Measurements from ENCODE around the gene CHIT1. TPM values are rescaled to one million over a fixed set of nuclear protein-coding genes. Genes with fewer than 3 reads are reported as not detected.

The CHIT1 gene
- total and polyA plus RNA-seq, 9 of the 15 experiments (the other 6 are each of a cell fraction or from before 2014, with no cell fraction given) = not detected

- TF ChIP-seq SRF (CRISPR knock-in tag; IDR thresholded peaks at IDR 0.05) (0 out of 4 replicates have a peak, but pooled peaks of 1 of the 2 experiments have one; percentile 16), GTF2F1 (IDR thresholded peaks at IDR 0.05; ENCODE audit: low read depth, low read length) (no peak)
Measured at GRCh38 chr1:203186446-203187303, 42.8 kb downstream of the CHIT1 start, which contains the start of gene CHI3L1 (continued).

GRCh38 chr1:203186091-203186445 is 43.4 kb downstream of the CHIT1 start:
- no peaks in the 10 kb centered on the region for H3K9me3 ChIP-seq (replicated peaks; ENCODE audit: control insufficient read depth, insufficient read depth, low read depth, low read length)

More at GRCh38 chr1:203186091-203186445, 43.4 kb downstream of the CHIT1 start:
- Histone ChIP-seq H3K4me2 (ENCODE audit: insufficient read depth, low read length) (no peak overlapping the region), H4K20me1 (replicated peaks; ENCODE audit: control insufficient read depth, insufficient read depth, low read length) (peaks cover 10% of the 10 kb centered on the region), H3K4me1 (replicated peaks in 1 of 2; ENCODE audit: control insufficient read depth in 2 of 2, insufficient read depth in 2 of 2, low read length in 2 of 2) (no peaks in the 10 kb centered on the region), H3K79me2 (ENCODE audit: control insufficient read depth, insufficient read depth, low read length) (no peaks in the 10 kb centered on the region), H3K27me3 (ENCODE audit: control insufficient read depth in 2 of 2, insufficient read depth in 2 of 2, low read length in 2 of 2) (peaks cover 23 to 44% of the 10 kb centered on the region in 2 experiments), H3K27ac (ENCODE audit: extremely low read depth, low read depth, low read length) (no peak overlapping the region), H3K9ac (ENCODE audit: insufficient read depth in 1 of 2, low read depth in 2 of 2, low read length in 2 of 2) (no peak overlapping the region), H2AFZ (ENCODE audit: low read depth, low read length) (no peak overlapping the region), H3K4me3 (no peak overlapping the region), H3K36me3 (ENCODE audit: control insufficient read depth, insufficient read depth, low read length) (no peaks in the 10 kb centered on the region), H3K9me1 (ENCODE audit: control insufficient read depth, insufficient read depth, low read length) (no peaks in the 10 kb centered on the region)
- FAIRE-seq = no peak
- ChIA-PET POLR2A (interaction anchor here (0.5 to 1.0 kb wide), 4 partner anchors 12 to 611 kb away, joined by 3 read pairs; no protein-coding TSS in a partner anchor), CTCF (ENCODE audit: low intra/inter-chr PET ratio) (no interaction called here)
- TF ChIP-seq FOXJ2 (tag; IDR thresholded peaks at IDR 0.05) (no peak), SMAD3 (CRISPR knock-in tag; conservative IDR thresholded peaks at IDR 0.05) (no peak), RBM22 (IDR thresholded peaks at IDR 0.05; ENCODE audit: low read depth, low read length, poor library complexity, severe bottlenecking) (no peak), USF1 (CRISPR knock-in tag; IDR thresholded peaks at IDR 0.05) (no peak), MNT (conservative IDR thresholded peaks at IDR 0.05) (no peak), CREBBP (IDR thresholded peaks at IDR 0.05; ENCODE audit: low read depth, low read length) (no peak), CTBP1 (IDR thresholded peaks at IDR 0.05; ENCODE audit: borderline replicate concordance) (no peak), ILK (tag; IDR thresholded peaks at IDR 0.05; ENCODE audit: borderline replicate concordance, low read depth) (no peak)
- intact Hi-C loops (cut with micrococcal nuclease) = no loop called here
- no peak for ATAC-seq
- no TSS peak for BruUV-seq (replicated peaks)
- in situ Hi-C loops (cut with MboI) = no loop called here
- no peak for DNase-seq (ENCODE audit: extremely low read depth in 1 of 4, low spot score in 3 of 4)
- WGBS (ENCODE audit: insufficient coverage, low coverage, missing lambda C conversion rate) = 0% methylated on average over 5 of the region's 5 CpGs
